Measurements from ENCODE around the gene DPYSL4. TPM values are rescaled to one million over a fixed set of nuclear protein-coding genes. Genes with fewer than 3 reads are reported as not detected.

Gene DPYSL4
- total RNA-seq, 1 donor from 2014 or later: 26.1 TPM

- Histone ChIP-seq H3K79me2 (ENCODE audit: insufficient read depth, low read length) (no peaks in the 10 kb centered on the region), H4K20me1 (ENCODE audit: insufficient read depth, low read length) (no peaks in the 10 kb centered on the region), H3K9me3 (ENCODE audit: insufficient read depth, low read depth, low read length) (no peaks in the 10 kb centered on the region), H3K36me3 (ENCODE audit: insufficient read depth, low read length) (no peaks in the 10 kb centered on the region), H3K27ac (ENCODE audit: low read depth, low read length) (no peak overlapping the region), H3K4me3 (ENCODE audit: insufficient read depth, low read depth, low read length) (no peak overlapping the region), H3K4me2 (ENCODE audit: low read length) (no peak overlapping the region), H3K9ac (ENCODE audit: low read length) (no peak overlapping the region), H3K27me3 (ENCODE audit: insufficient read depth, low read length) (no peaks in the 10 kb centered on the region), H2AFZ (ENCODE audit: low read depth, low read length) (no peak overlapping the region), H3K4me1 (ENCODE audit: insufficient read depth, low read length) (no peaks in the 10 kb centered on the region)
- Mint-ChIP-seq H3K9me3 (ENCODE audit: unreplicated experiment) (peaks cover 8% of the 10 kb centered on the region), H3K4me3 (ENCODE audit: unreplicated experiment) (no peak overlapping the region), H3K4me1 (ENCODE audit: low read depth, unreplicated experiment) (no peaks in the 10 kb centered on the region), H3K36me3 (ENCODE audit: low read depth, unreplicated experiment) (peaks cover 22% of the 10 kb centered on the region), H3K27me3 (ENCODE audit: low read depth, unreplicated experiment) (peaks cover 10% of the 10 kb centered on the region), H3K27ac (ENCODE audit: unreplicated experiment) (no peak overlapping the region)
- DNase-seq (ENCODE audit: low read depth) (no peak), FAIRE-seq (no peak)
- TF ChIP-seq EZH2 (IDR thresholded peaks at IDR 0.05; ENCODE audit: insufficient read depth, low read length) (no peak), CTCF (IDR thresholded peaks at IDR 0.05; ENCODE audit: insufficient read depth, low read depth, low read length) (no peak)
Measured at GRCh38 chr10:132210766-132211165, 24.0 kb downstream of the DPYSL4 start.

- H3K27ac Mint-ChIP-seq (ENCODE audit: unreplicated experiment): no peak overlapping the region
- no peak overlapping the region for H3K4me3 Mint-ChIP-seq (ENCODE audit: unreplicated experiment)
- Histone ChIP-seq H3K27me3 (ENCODE audit: insufficient read depth, low read length) (no peaks in the 10 kb centered on the region), H3K4me3 (ENCODE audit: insufficient read depth, low read depth, low read length) (no peak overlapping the region), H3K4me1 (ENCODE audit: insufficient read depth, low read length) (no peaks in the 10 kb centered on the region), H4K20me1 (ENCODE audit: insufficient read depth, low read length) (no peaks in the 10 kb centered on the region), H3K27ac (ENCODE audit: low read depth, low read length) (no peak overlapping the region), H3K79me2 (ENCODE audit: insufficient read depth, low read length) (no peaks in the 10 kb centered on the region), H3K4me2 (ENCODE audit: low read length) (no peak overlapping the region), H3K36me3 (ENCODE audit: insufficient read depth, low read length) (no peaks in the 10 kb centered on the region), H3K9ac (ENCODE audit: low read length) (no peak overlapping the region), H2AFZ (ENCODE audit: low read depth, low read length) (no peak overlapping the region), H3K9me3 (ENCODE audit: insufficient read depth, low read depth, low read length) (no peaks in the 10 kb centered on the region)
- TF ChIP-seq EZH2 (IDR thresholded peaks at IDR 0.05; ENCODE audit: insufficient read depth, low read length) (no peak), CTCF (IDR thresholded peaks at IDR 0.05; ENCODE audit: insufficient read depth, low read depth, low read length) (no peak)
- H3K9me3 Mint-ChIP-seq (ENCODE audit: unreplicated experiment): peaks cover 8% of the 10 kb centered on the region
- FAIRE-seq (no peak), DNase-seq (ENCODE audit: low read depth) (no peak)
- H3K36me3 Mint-ChIP-seq (ENCODE audit: low read depth, unreplicated experiment): peaks cover 24% of the 10 kb centered on the region
- H3K27me3 Mint-ChIP-seq (ENCODE audit: low read depth, unreplicated experiment): peaks cover 10% of the 10 kb centered on the region
- no peaks in the 10 kb centered on the region for H3K4me1 Mint-ChIP-seq (ENCODE audit: low read depth, unreplicated experiment)
Measured at GRCh38 chr10:132211246-132211645, 24.5 kb downstream of the DPYSL4 start.

GRCh38 chr10:132212816-132213215 lies 26.1 kb downstream of the DPYSL4 start:
- Mint-ChIP-seq H3K27ac (ENCODE audit: unreplicated experiment) (peak overlapping the region; percentile 38), H3K27me3 (ENCODE audit: low read depth, unreplicated experiment) (peaks cover 10% of the 10 kb centered on the region), H3K36me3 (ENCODE audit: low read depth, unreplicated experiment) (peaks cover 28% of the 10 kb centered on the region), H3K9me3 (ENCODE audit: unreplicated experiment) (peaks cover 15% of the 10 kb centered on the region), H3K4me1 (ENCODE audit: low read depth, unreplicated experiment) (no peaks in the 10 kb centered on the region), H3K4me3 (ENCODE audit: unreplicated experiment) (no peak overlapping the region)
- Histone ChIP-seq H3K27me3 (ENCODE audit: insufficient read depth, low read length) (no peaks in the 10 kb centered on the region), H3K9ac (ENCODE audit: low read length) (no peak overlapping the region), H3K27ac (ENCODE audit: low read depth, low read length) (no peak overlapping the region), H3K4me2 (ENCODE audit: low read length) (no peak overlapping the region), H3K4me3 (ENCODE audit: insufficient read depth, low read depth, low read length) (no peak overlapping the region), H2AFZ (ENCODE audit: low read depth, low read length) (no peak overlapping the region), H3K4me1 (ENCODE audit: insufficient read depth, low read length) (no peaks in the 10 kb centered on the region), H3K36me3 (ENCODE audit: insufficient read depth, low read length) (no peaks in the 10 kb centered on the region), H3K79me2 (ENCODE audit: insufficient read depth, low read length) (no peaks in the 10 kb centered on the region), H3K9me3 (ENCODE audit: insufficient read depth, low read depth, low read length) (peaks cover 4% of the 10 kb centered on the region), H4K20me1 (ENCODE audit: insufficient read depth, low read length) (no peaks in the 10 kb centered on the region)
- TF ChIP-seq EZH2 (IDR thresholded peaks at IDR 0.05; ENCODE audit: insufficient read depth, low read length): no peak
- no peak for TF ChIP-seq CTCF (IDR thresholded peaks at IDR 0.05; ENCODE audit: insufficient read depth, low read depth, low read length)
- DNase-seq (ENCODE audit: low read depth) (no peak), FAIRE-seq (no peak)

Measured in astrocyte (in vitro differentiated cells and primary cell).